ENCODE measurements around the gene CHRND.

The CHRND gene

GRCh38 chr2:232577841-232578240 is 51.9 kb downstream of the CHRND start:
- DNase-seq: no peak

GRCh38 chr2:232578626-232579025 is 52.7 kb downstream of the CHRND start:
- no peak for DNase-seq

- no peak for DNase-seq
Observed at GRCh38 chr2:232580648-232580981, 54.7 kb downstream of the CHRND start.

- no peak for DNase-seq
Observed at GRCh38 chr2:232581725-232582124, 55.8 kb downstream of the CHRND start.

GRCh38 chr2:232584238-232584637 is 58.3 kb downstream of the CHRND start:
- no peak for DNase-seq

Data from GF-D8 (cell line).